Bronchial epithelial cell (primary cell): ENCODE data around the gene ITGA2B. TPM values are rescaled to one million over a fixed set of nuclear protein-coding genes. Genes with fewer than 3 reads are reported as not detected.
"Not testable (repeated sequence)": the region's sequence is repeated elsewhere in the genome, so short reads cannot be mapped to it uniquely, and the experiment has no call there.

Experiments
- DNase-seq: peaks from one replicate; pipeline ENCODE4 v3.0.0-alpha.2; 2010; ENCODE audit warnings: low read depth
- FAIRE-seq: peaks from 2 replicates; lab custom pipeline; 2011; peaks lifted over from hg19 to GRCh38; lab: Jason Lieb, UNC
- H3K27me3 ChIP-seq: 2 replicates; pipeline ENCODE4 v1.5.1; 2011; ENCODE audit warnings: low read length; ENCODE audit not compliant: control insufficient read depth, insufficient read depth
- H3K36me3 ChIP-seq: 2 replicates; pipeline ENCODE4 v1.5.1; 2011; ENCODE audit warnings: low read length; ENCODE audit not compliant: control insufficient read depth, insufficient read depth
- H3K4me3 ChIP-seq: 2 replicates; pipeline ENCODE4 v1.5.1; 2011; ENCODE audit warnings: mild to moderate bottlenecking, low read depth, low read length, control low read depth
- CTCF ChIP-seq: IDR thresholded peaks from 2 replicates; pipeline ENCODE4 v1.5.1; 2011; ENCODE audit warnings: mild to moderate bottlenecking, moderate library complexity, low read length, control low read depth, inconsistent platforms; ENCODE audit not compliant: insufficient read depth, severe bottlenecking
- total RNA-seq: library from RNA; depleted of rRNA; stranded (reverse); fragments of >200 nt; gene quantifications from 2 replicates; pipeline ENCODE4 v1.2.1, GENCODE V29; 2014

ITGA2B gene
- total RNA-seq, 1 donor from 2014 or later = not detected

- DNase-seq (no peak), FAIRE-seq (no peak)
- H3K27me3 ChIP-seq = no peaks in the 10 kb centered on the region
- H3K36me3 ChIP-seq = no peaks in the 10 kb centered on the region
- no peak overlapping the region for H3K4me3 ChIP-seq
- no peak for TF ChIP-seq CTCF
Observed at GRCh38 chr17:44334727-44335126, 54.7 kb downstream of the ITGA2B start.

- Histone ChIP-seq H3K27me3 (no peaks in the 10 kb centered on the region), H3K36me3 (no peaks in the 10 kb centered on the region), H3K4me3 (no peak overlapping the region)
- no peak for FAIRE-seq
- no peak for DNase-seq
- no peak for TF ChIP-seq CTCF
Observed at GRCh38 chr17:44334315-44334714, 55.1 kb downstream of the ITGA2B start.

- Histone ChIP-seq H3K36me3 (no peaks in the 10 kb centered on the region), H3K27me3 (no peaks in the 10 kb centered on the region), H3K4me3 (no peak overlapping the region)
- no peak for TF ChIP-seq CTCF
- no peak for DNase-seq
- no peak for FAIRE-seq
Observed at GRCh38 chr17:44333371-44333770, 56.1 kb downstream of the ITGA2B start.

- TF ChIP-seq CTCF = peak; percentile 72
- H3K27me3 ChIP-seq = no peaks in the 10 kb centered on the region
- H3K4me3 ChIP-seq = no peak overlapping the region
- FAIRE-seq = no peak
- no peaks in the 10 kb centered on the region for H3K36me3 ChIP-seq
- DNase-seq = peak; percentile 60
Observed at GRCh38 chr17:44331249-44331760, 58.1 kb downstream of the ITGA2B start.

- H3K4me3 ChIP-seq, DNase-seq, FAIRE-seq, H3K27me3 ChIP-seq, H3K36me3 ChIP-seq: not testable (repeated sequence)
Observed at GRCh38 chr17:44330263-44330662, 59.2 kb downstream of the ITGA2B start.

GRCh38 chr17:44329516-44329915 lies 59.9 kb downstream of the ITGA2B start:
- not testable (repeated sequence) for DNase-seq, H3K27me3 ChIP-seq, H3K36me3 ChIP-seq, FAIRE-seq, H3K4me3 ChIP-seq
